Measurements from ENCODE around the gene LRRC71. TPM values are rescaled to one million over a fixed set of nuclear protein-coding genes. Genes with fewer than 3 reads are reported as not detected.

LRRC71 gene
- total RNA-seq, 2 donors from 2014 or later, result not detected

GRCh38 chr1:156963621-156964020, 43.2 kb downstream of the LRRC71 start:
- DNase-seq (peak in 1 of 4 donors; percentile 31), ATAC-seq (no peak)
- WGBS, 2 donors, result 44 to 57% methylated on average over 3 of the region's 3 CpGs
- Histone ChIP-seq H3K4me1 (no peaks in the 10 kb centered on the region), H3K9me3 (no peaks in the 10 kb centered on the region), H3K27me3 (no peaks in the 10 kb centered on the region), H3K27ac (no peak overlapping the region), H3K4me3 (no peak overlapping the region), H3K36me3 (replicated peaks in 1 of 2; ENCODE audit: insufficient read depth in 1 of 2, low read depth in 2 of 2) (peaks cover 0 to 20% of the 10 kb centered on the region in 2 donors)
- intact Hi-C loops (cut with DNase I), result no loop called here
- TF ChIP-seq POLR2A (IDR thresholded peaks at IDR 0.05), result no peak
- TF ChIP-seq, protein P1, sequence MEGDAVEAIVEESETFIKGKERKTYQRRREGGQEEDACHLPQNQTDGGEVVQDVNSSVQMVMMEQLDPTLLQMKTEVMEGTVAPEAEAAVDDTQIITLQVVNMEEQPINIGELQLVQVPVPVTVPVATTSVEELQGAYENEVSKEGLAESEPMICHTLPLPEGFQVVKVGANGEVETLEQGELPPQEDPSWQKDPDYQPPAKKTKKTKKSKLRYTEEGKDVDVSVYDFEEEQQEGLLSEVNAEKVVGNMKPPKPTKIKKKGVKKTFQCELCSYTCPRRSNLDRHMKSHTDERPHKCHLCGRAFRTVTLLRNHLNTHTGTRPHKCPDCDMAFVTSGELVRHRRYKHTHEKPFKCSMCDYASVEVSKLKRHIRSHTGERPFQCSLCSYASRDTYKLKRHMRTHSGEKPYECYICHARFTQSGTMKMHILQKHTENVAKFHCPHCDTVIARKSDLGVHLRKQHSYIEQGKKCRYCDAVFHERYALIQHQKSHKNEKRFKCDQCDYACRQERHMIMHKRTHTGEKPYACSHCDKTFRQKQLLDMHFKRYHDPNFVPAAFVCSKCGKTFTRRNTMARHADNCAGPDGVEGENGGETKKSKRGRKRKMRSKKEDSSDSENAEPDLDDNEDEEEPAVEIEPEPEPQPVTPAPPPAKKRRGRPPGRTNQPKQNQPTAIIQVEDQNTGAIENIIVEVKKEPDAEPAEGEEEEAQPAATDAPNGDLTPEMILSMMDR (IDR thresholded peaks at IDR 0.05), result no peak

- DNase-seq (no peak), ATAC-seq (no peak)
- no peaks in the 10 kb centered on the region for H3K9me3 ChIP-seq
- WGBS, 2 donors, result 95 to 96% methylated on average over 2 of the region's 2 CpGs
- no peak overlapping the region for H3K4me3 ChIP-seq
- H3K36me3 ChIP-seq (replicated peaks in 1 of 2; ENCODE audit: insufficient read depth in 1 of 2, low read depth in 2 of 2), result peaks cover 0 to 15% of the 10 kb centered on the region in 2 donors
- intact Hi-C loops (cut with DNase I), result no loop called here
- TF ChIP-seq POLR2A (IDR thresholded peaks at IDR 0.05), result no peak
- TF ChIP-seq, protein P1 (IDR thresholded peaks at IDR 0.05), result no peak
- no peaks in the 10 kb centered on the region for H3K4me1 ChIP-seq
- no peaks in the 10 kb centered on the region for H3K27me3 ChIP-seq
- no peak overlapping the region for H3K27ac ChIP-seq
Measured at GRCh38 chr1:156964441-156964840, 44.0 kb downstream of the LRRC71 start.

DNA sequence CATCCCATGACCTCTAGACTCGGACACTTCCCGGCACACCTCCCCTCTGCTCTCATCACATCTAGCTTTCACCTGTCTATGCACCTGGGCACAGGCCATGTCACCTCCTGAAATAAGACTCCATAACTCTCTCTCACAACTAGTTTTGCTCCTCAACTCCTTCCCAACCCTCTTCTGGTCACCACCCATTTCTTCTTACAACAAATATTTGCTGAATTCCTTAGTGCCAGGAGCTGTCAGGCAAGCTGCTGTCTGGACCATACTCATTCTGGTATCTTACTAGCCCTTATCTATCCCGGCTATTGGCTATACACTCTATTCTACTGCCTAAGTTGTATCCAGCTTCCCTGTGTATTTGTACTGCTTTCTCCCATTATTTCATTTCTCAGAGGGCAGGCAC, 49.1 kb downstream of the LRRC71 start:
- no peak overlapping the region for H3K4me3 ChIP-seq
- intact Hi-C loops (cut with DNase I), result no loop called here
- no peak for ATAC-seq
- H3K9me3 ChIP-seq, result no peaks in the 10 kb centered on the region
- TF ChIP-seq, protein P1 (IDR thresholded peaks at IDR 0.05), result no peak
- H3K4me1 ChIP-seq, result no peaks in the 10 kb centered on the region
- WGBS, 2 donors, result 70 to 72% methylated on average over 3 of the region's 3 CpGs
- peaks cover 0 to 2% of the 10 kb centered on the region in 2 donors for H3K36me3 ChIP-seq (replicated peaks in 1 of 2; ENCODE audit: insufficient read depth in 1 of 2, low read depth in 2 of 2)
- no peak overlapping the region for H3K27ac ChIP-seq
- H3K27me3 ChIP-seq, result no peaks in the 10 kb centered on the region
- DNase-seq, result no peak

- H3K27me3 ChIP-seq, result no peaks in the 10 kb centered on the region
- H3K36me3 ChIP-seq (replicated peaks in 1 of 2; ENCODE audit: insufficient read depth in 1 of 2, low read depth in 2 of 2), result peaks cover 0 to 5% of the 10 kb centered on the region in 2 donors
- H3K4me3 ChIP-seq, result no peak overlapping the region
- no peak for DNase-seq
- H3K9me3 ChIP-seq, result no peaks in the 10 kb centered on the region
- H3K4me1 ChIP-seq, result no peaks in the 10 kb centered on the region
- TF ChIP-seq, protein P1 (IDR thresholded peaks at IDR 0.05), result no peak
- no peak for TF ChIP-seq POLR2A (IDR thresholded peaks at IDR 0.05)
- intact Hi-C loops (cut with DNase I), result no loop called here
- ATAC-seq, result no peak
- 83 to 95% methylated on average over 3 of the region's 3 CpGs for WGBS, 2 donors
- no peak overlapping the region for H3K27ac ChIP-seq
Measured at GRCh38 chr1:156970017-156970416, 49.6 kb downstream of the LRRC71 start.

DNA sequence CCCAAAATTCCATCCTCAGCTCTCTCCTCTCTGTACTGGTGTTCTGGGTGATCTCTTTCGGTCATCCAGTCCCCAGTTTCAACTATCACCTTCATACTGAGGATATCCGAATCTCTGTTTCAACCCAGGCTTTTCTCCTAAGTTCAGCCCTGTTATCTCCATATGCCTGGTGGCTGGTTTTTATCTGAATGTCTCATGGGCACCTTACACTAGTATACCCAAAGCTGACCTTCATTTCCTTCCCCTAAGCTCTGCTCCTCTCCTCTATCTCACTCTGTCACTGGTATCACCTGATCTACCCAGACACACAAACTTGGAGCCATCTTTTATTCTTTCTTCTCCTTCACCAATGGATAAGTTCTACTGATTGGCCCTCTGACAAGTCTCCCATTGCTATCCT, 53.0 kb downstream of the LRRC71 start:
- no peak overlapping the region for H3K4me3 ChIP-seq
- no peak for TF ChIP-seq POLR2A (IDR thresholded peaks at IDR 0.05)
- TF ChIP-seq, protein P1 (IDR thresholded peaks at IDR 0.05), result no peak
- intact Hi-C loops (cut with DNase I), result no loop called here
- H3K27ac ChIP-seq, result no peak overlapping the region
- no peaks in the 10 kb centered on the region for H3K4me1 ChIP-seq
- peaks cover 0 to 22% of the 10 kb centered on the region in 2 donors for H3K36me3 ChIP-seq (replicated peaks in 1 of 2; ENCODE audit: insufficient read depth in 1 of 2, low read depth in 2 of 2)
- ATAC-seq (no peak), DNase-seq (no peak)
- WGBS, 2 donors, result 92 to 95% methylated on average over 2 of the region's 2 CpGs
- H3K9me3 ChIP-seq, result no peaks in the 10 kb centered on the region
- H3K27me3 ChIP-seq, result no peaks in the 10 kb centered on the region

Measured in body of pancreas (tissue), 4 donors.